GM08714 (cell line): ENCODE measurements around the gene PDE6C.
A peak's percentile ranks its signal among the peaks of the same experiment; 100 is the strongest.
"Not testable (repeated sequence)": the region's sequence is repeated elsewhere in the genome, so short reads cannot be mapped to it uniquely, and the experiment has no call there.

Source experiments
- H3K4me3 ChIP-seq: fragments of 200-500 bp; sonication (Bioruptor generic); 2 replicates; pipeline ENCODE4 v1.5.1; 2014; ENCODE audit warnings: mild to moderate bottlenecking, low read length, inconsistent platforms
- ZNF274 ChIP-seq: IDR thresholded peaks from 2 replicates; pipeline ENCODE4 v1.6.1; 2012; ENCODE audit warnings: mild to moderate bottlenecking, low read depth, low read length

PDE6C gene

GRCh38 chr10:93678805-93679587 is 66.7 kb downstream of the PDE6C start:
- TF ChIP-seq ZNF274: no peak
- H3K4me3 ChIP-seq: no peak overlapping the region

- H3K4me3 ChIP-seq: no peak overlapping the region
- TF ChIP-seq ZNF274: no peak
Observed at GRCh38 chr10:93680412-93681047, 68.2 kb downstream of the PDE6C start.

- TF ChIP-seq ZNF274: no peak
- no peak overlapping the region for H3K4me3 ChIP-seq
Observed at GRCh38 chr10:93687737-93688136, 75.4 kb downstream of the PDE6C start.

DNA sequence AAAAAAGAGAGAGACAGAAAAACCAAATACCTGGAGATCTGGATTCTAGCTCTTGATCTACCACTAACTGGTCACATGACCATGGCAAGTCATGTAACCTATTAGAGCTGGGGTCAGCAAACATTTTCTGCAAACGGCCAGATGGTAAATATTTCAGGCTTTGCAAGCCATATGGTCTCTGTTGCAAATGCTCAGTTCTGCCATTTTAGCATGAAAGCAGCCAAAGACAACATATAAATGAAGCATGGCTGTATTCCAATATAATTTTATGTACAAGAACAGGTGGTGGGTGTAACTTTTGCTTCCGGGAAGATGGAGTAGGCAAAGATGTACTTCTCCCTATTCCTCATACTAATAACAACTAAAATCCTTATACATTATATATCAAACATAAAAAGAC is 83.4 kb downstream of the PDE6C start:
- H3K4me3 ChIP-seq: no peak overlapping the region
- TF ChIP-seq ZNF274: no peak

GRCh38 chr10:93696582-93696981 is 84.2 kb downstream of the PDE6C start:
- not testable (repeated sequence) for H3K4me3 ChIP-seq

DNA sequence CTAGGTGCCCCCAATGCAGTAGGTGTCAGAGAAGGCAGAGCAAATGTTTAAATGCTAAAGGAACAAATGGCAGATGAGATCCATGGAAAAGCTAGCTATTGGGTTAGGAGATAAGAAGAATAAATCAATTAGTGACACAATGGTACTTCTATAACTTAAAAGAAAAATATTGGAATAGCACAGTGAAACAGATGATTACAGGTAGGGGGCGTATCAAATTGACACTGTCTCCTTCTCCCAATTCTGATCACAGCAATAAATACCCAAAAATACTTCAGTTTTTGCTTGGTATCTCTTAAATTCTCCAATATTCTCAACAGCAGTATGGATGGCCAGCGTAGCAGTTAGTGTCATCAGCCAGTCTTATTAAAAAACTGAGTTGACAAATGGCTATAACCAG is 84.9 kb downstream of the PDE6C start:
- no peak for TF ChIP-seq ZNF274
- no peak overlapping the region for H3K4me3 ChIP-seq

- H3K4me3 ChIP-seq: peak overlapping the region; percentile 97
- TF ChIP-seq ZNF274: no peak
Observed at GRCh38 chr10:93701866-93702209, 89.5 kb downstream of the PDE6C start.

- peak within 1 kb of the TSS; percentile 97 for H3K4me3 ChIP-seq
- TF ChIP-seq ZNF274: no peak
Observed at GRCh38 chr10:93702210-93703001, 90.1 kb downstream of the PDE6C start, which contains the start of gene FRA10AC1. Gene FRA10AC1, minus strand, starts transcription at chr10:93702592. Its CDS starts 2,486 bp downstream, at chr10:93700106.

- no peak for TF ChIP-seq ZNF274
- peak overlapping the region; percentile 86 for H3K4me3 ChIP-seq
Observed at GRCh38 chr10:93703066-93703465, 90.7 kb downstream of the PDE6C start.

GRCh38 chr10:93703841-93704240 is 91.5 kb downstream of the PDE6C start:
- TF ChIP-seq ZNF274: no peak
- H3K4me3 ChIP-seq: no peak overlapping the region

GRCh38 chr10:93704451-93704850 is 92.1 kb downstream of the PDE6C start:
- no peak overlapping the region for H3K4me3 ChIP-seq
- TF ChIP-seq ZNF274: no peak

DNA sequence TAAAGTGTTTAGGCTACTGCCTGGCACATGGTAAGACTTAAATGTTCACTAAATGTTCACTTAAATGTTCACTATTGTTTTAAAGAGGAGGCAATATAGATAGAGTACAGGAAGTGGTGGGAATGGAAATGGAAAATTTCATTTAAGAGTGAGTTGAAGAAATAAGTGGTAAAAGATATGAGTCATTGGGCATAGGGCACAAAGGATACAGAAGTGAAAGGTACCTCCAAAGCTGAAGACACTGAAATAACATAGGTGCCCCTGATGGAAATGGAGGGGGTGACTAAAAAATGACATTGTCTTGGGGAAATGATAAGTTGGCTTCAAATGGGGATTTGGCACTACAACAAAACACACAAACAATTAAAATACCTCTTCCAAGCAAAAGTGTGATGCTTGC is 95.3 kb downstream of the PDE6C start:
- H3K4me3 ChIP-seq: no peak overlapping the region
- TF ChIP-seq ZNF274: no peak

DNA sequence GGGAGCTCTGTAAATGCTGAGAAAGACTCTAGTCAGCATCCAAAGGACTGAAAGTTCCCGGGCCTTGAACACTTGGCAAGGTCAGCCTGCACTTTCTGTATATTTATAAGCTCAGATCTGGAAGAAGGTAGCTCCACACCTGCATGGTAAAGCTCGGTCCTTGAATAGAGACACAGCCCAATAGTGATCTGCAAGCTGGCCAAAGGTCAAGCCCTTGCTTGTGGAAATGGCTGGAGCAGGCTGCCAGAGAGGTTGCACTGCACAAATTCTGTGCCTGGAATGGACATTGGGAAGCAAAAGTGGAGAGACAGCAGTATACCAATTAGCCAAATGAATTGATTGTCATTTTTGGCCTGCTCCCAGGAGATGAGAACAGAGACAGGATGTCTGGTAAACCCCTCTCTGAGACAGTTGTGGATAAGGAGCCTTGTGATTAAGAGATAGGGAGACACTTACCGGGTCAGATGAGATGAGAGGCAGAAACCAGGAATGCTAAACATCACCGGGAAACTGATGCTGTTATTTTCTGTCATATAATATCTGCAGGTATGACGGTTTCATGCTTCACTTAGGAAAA is 98.1 kb downstream of the PDE6C start:
- no peak overlapping the region for H3K4me3 ChIP-seq
- no peak for TF ChIP-seq ZNF274

GRCh38 chr10:93711891-93712290 is 99.6 kb downstream of the PDE6C start:
- H3K4me3 ChIP-seq: no peak overlapping the region
- no peak for TF ChIP-seq ZNF274
